Loucy (cell line): ENCODE measurements around the gene NAV2.

Source experiments
- H2AFZ ChIP-seq: fragments of 200-600 bp; sonication (generic); 2 replicates; pipeline ENCODE4 v1.6.0; 2016; ENCODE audit warnings: antibody characterized with exemption, mild to moderate bottlenecking, low read length, moderate library complexity
- H3F3A ChIP-seq: fragments of 200-600 bp; 2 replicates; pipeline ENCODE4 v1.6.0; 2016; ENCODE audit warnings: antibody characterized with exemption, low read depth, mild to moderate bottlenecking
- H3K27me3 ChIP-seq: fragments of 200-600 bp; sonication (generic); 2 replicates; pipeline ENCODE4 v1.6.1; 2014; ENCODE audit warnings: low read length, mild to moderate bottlenecking; ENCODE audit not compliant: insufficient read depth, poor library complexity, severe bottlenecking
- H3K36me3 ChIP-seq: fragments of 200-600 bp; sonication (generic); 2 replicates; pipeline ENCODE4 v1.6.1; 2016; ENCODE audit warnings: low read length; ENCODE audit not compliant: insufficient read depth
- H3K4me1 ChIP-seq: fragments of 200-600 bp; sonication (generic); 2 replicates; pipeline ENCODE4 v1.5.1; 2014; ENCODE audit warnings: low read length, mild to moderate bottlenecking; ENCODE audit not compliant: insufficient read depth, poor library complexity, severe bottlenecking
- H3K4me2 ChIP-seq: fragments of 200-600 bp; sonication (generic); 2 replicates; pipeline ENCODE4 v1.6.0; 2014; ENCODE audit warnings: antibody characterized with exemption, low read length, low read depth, mild to moderate bottlenecking; ENCODE audit not compliant: poor library complexity, severe bottlenecking
- H3K4me3 ChIP-seq: fragments of 200-600 bp; sonication (generic); 2 replicates; pipeline ENCODE4 v1.5.1; 2014; ENCODE audit warnings: low read length, mild to moderate bottlenecking, mixed read lengths; ENCODE audit not compliant: poor library complexity, severe bottlenecking
- H3K79me2 ChIP-seq: fragments of 200-600 bp; sonication (generic); 2 replicates; pipeline ENCODE4 v1.6.1; 2014; ENCODE audit warnings: low read length; ENCODE audit not compliant: insufficient read depth
- H3K9ac ChIP-seq: fragments of 200-600 bp; sonication (generic); 2 replicates; pipeline ENCODE4 v1.6.0; 2014; ENCODE audit warnings: mild to moderate bottlenecking, low read depth, low read length, moderate library complexity; ENCODE audit not compliant: poor library complexity, severe bottlenecking
- H3K9me2 ChIP-seq: fragments of 200-600 bp; sonication (generic); replicated peaks from 2 replicates; pipeline ENCODE4 v1.6.1; 2016; ENCODE audit warnings: low read depth, low read length, mixed read lengths
- H3K9me3 ChIP-seq: fragments of 200-600 bp; sonication (generic); 2 replicates; pipeline ENCODE4 v1.6.1; 2014; ENCODE audit warnings: mild to moderate bottlenecking, antibody characterized with exemption, low read length, low read depth; ENCODE audit not compliant: insufficient read depth
- H4K20me1 ChIP-seq: fragments of 200-600 bp; sonication (generic); 2 replicates; pipeline ENCODE4 v1.6.0; 2014; ENCODE audit warnings: antibody characterized with exemption, low read length, mild to moderate bottlenecking; ENCODE audit not compliant: insufficient read depth, poor library complexity, severe bottlenecking
- EZH2phosphoT487 ChIP-seq: fragments of 200-600 bp; IDR thresholded peaks from 2 replicates; pipeline ENCODE4 v1.6.1; 2018; ENCODE audit warnings: antibody characterized with exemption, mild to moderate bottlenecking, moderate library complexity, borderline replicate concordance
- TF ChIP-seq, protein P1 (sequence below): fragments of 200-600 bp; sonication (generic); conservative IDR thresholded peaks from 2 replicates; pipeline ENCODE4 v1.5.1; 2014; ENCODE audit warnings: mild to moderate bottlenecking, antibody characterized with exemption, low read length

The NAV2 gene

DNA sequence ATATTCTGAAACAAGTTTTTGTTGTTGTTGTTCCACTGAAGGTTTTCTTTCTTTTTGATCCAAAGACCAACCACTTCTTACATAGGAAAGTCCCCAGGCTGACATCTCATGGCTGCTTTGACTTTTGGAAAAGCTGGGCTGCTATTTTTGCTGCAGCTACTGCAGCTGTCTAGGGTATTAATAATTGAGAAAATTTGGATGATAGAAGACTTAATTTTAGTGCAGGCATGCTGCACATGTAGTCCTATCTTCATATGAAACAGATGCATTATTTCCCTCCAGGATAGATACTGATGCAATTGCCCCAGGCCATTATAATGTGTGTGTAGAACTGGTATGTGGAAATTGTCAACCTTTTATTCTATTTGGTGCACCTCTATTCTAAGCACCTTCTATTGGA lies 131.4 kb downstream of the NAV2 start:
- H3K9me2 ChIP-seq: no peaks in the 10 kb centered on the region
- H3K4me2 ChIP-seq: no peak overlapping the region
- H3K4me1 ChIP-seq: no peaks in the 10 kb centered on the region
- TF ChIP-seq, protein P1, sequence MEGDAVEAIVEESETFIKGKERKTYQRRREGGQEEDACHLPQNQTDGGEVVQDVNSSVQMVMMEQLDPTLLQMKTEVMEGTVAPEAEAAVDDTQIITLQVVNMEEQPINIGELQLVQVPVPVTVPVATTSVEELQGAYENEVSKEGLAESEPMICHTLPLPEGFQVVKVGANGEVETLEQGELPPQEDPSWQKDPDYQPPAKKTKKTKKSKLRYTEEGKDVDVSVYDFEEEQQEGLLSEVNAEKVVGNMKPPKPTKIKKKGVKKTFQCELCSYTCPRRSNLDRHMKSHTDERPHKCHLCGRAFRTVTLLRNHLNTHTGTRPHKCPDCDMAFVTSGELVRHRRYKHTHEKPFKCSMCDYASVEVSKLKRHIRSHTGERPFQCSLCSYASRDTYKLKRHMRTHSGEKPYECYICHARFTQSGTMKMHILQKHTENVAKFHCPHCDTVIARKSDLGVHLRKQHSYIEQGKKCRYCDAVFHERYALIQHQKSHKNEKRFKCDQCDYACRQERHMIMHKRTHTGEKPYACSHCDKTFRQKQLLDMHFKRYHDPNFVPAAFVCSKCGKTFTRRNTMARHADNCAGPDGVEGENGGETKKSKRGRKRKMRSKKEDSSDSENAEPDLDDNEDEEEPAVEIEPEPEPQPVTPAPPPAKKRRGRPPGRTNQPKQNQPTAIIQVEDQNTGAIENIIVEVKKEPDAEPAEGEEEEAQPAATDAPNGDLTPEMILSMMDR: no peak
- TF ChIP-seq EZH2phosphoT487: no peak
- no peak overlapping the region for H2AFZ ChIP-seq
- no peaks in the 10 kb centered on the region for H3F3A ChIP-seq
- no peak overlapping the region for H3K9ac ChIP-seq
- H3K36me3 ChIP-seq: no peaks in the 10 kb centered on the region
- H4K20me1 ChIP-seq: no peaks in the 10 kb centered on the region
- no peaks in the 10 kb centered on the region for H3K9me3 ChIP-seq
- H3K27me3 ChIP-seq: no peaks in the 10 kb centered on the region
- H3K4me3 ChIP-seq: no peak overlapping the region
- no peaks in the 10 kb centered on the region for H3K79me2 ChIP-seq

DNA sequence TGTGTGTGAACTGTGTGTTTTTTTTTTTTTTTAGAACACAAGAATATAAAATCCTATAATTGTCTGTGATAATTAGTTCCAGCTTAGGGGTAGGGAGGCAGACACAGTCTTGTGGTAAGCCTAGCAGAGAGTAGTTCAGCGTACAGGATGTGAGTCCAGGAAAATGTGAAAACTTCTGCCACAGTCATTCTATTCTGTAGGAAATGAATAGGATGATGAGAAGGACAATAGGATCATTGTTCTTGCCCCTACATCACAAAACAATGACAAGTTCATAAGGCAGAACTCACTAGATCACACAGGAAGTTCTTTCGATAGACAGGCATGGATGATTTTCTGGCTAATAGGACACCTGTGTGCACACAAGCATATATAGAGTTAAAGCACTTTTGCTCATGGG lies 132.2 kb downstream of the NAV2 start:
- H3K4me1 ChIP-seq: no peaks in the 10 kb centered on the region

DNA sequence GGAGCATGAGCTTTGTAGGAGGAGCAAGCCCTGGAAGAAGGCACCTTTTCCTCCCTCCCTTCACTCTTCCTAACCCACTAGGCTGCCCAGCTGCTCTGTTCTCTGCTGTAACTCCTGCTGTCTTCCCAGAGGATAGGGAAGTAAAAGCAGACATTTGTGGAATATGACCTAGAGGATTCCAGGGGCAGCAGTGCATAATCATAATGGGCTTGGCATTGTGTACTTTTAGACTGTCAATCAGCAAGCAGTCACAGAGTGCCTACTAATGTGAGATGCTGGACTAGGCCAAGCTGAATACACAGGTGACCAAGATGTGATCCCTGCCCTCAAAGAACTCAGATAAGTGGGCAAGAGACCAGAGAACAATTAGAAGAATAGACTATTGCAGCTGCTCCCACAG lies 133.0 kb downstream of the NAV2 start:
- H3K9me2 ChIP-seq: no peaks in the 10 kb centered on the region
- H2AFZ ChIP-seq: no peak overlapping the region
- H3K4me1 ChIP-seq: no peaks in the 10 kb centered on the region
- H3F3A ChIP-seq: no peaks in the 10 kb centered on the region
- no peak overlapping the region for H3K4me3 ChIP-seq
- no peaks in the 10 kb centered on the region for H4K20me1 ChIP-seq
- H3K79me2 ChIP-seq: no peaks in the 10 kb centered on the region
- TF ChIP-seq EZH2phosphoT487: no peak
- TF ChIP-seq, protein P1: no peak
- no peaks in the 10 kb centered on the region for H3K27me3 ChIP-seq
- H3K36me3 ChIP-seq: no peaks in the 10 kb centered on the region
- H3K4me2 ChIP-seq: no peak overlapping the region
- H3K9me3 ChIP-seq: no peaks in the 10 kb centered on the region
- no peak overlapping the region for H3K9ac ChIP-seq

More for the DNA sequence above, 132.2 kb downstream of the NAV2 start:
- Histone ChIP-seq H3K9ac (no peak overlapping the region), H3K9me3 (no peaks in the 10 kb centered on the region), H2AFZ (no peak overlapping the region), H3K36me3 (no peaks in the 10 kb centered on the region), H3K4me3 (no peak overlapping the region), H3F3A (no peaks in the 10 kb centered on the region), H4K20me1 (no peaks in the 10 kb centered on the region), H3K9me2 (no peaks in the 10 kb centered on the region), H3K79me2 (no peaks in the 10 kb centered on the region), H3K27me3 (no peaks in the 10 kb centered on the region), H3K4me2 (no peak overlapping the region)
- TF ChIP-seq EZH2phosphoT487: no peak
- TF ChIP-seq, protein P1: no peak
